Stimulated activated CD8-positive, alpha-beta memory T cell treated with anti-CD3 and anti-CD28 coated beads, Interleukin-2, amount 100 ng/mL, for 1 hour (primary cell): ENCODE data around the gene DNAJC17.

Experiments
- DNase-seq, 2 donors: peaks; one replicate each; pipeline ENCODE4 v3.0.0-alpha.2; 2020; ENCODE audit warnings: low read depth in 2 of 2

The DNAJC17 gene

GRCh38 chr15:40739854-40740253 is 67.4 kb downstream of the DNAJC17 start:
- no peak for DNase-seq

- no peak for DNase-seq
Observed at GRCh38 chr15:40739047-40739446, 68.2 kb downstream of the DNAJC17 start.

DNA sequence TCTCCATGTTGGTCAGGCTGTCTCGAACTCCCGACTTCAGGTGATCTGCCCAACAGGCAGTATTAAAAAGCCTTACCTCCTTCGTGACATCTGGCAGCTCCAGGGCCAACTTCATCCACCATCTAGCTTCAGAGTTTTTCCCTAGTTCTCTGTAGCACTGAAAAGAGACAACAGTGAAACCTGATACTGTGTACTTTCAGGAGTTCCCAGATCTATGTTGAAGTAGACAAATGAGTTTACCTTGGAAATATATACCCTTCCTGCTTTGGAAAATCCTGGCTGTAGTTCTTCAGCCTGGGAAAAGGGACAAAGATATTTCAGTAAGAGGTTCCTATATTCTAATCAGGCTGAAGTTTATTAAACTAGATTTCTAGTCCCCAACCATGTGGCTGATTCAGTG is 70.2 kb downstream of the DNAJC17 start:
- DNase-seq = no peak

DNA sequence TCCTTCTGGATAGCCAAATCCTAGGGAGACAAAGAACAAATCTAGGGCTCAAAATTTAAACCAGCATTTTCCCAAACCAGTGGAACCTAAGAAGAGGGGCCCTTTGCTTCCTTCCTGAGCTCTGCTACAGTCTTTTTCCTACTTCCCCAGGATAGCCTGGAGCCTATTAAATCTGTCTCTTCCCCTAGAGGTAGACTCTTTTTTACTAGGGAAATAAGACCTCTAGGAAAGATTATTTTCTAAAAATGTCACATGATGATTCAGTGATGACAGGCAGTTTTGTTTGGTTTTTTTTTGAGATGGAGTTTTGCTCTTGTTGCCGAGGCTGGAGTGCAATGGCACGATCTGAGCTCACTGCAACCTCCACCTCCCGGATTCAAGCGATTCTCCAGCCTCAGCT is 70.7 kb downstream of the DNAJC17 start:
- DNase-seq = no peak

GRCh38 chr15:40731034-40731433 is 76.2 kb downstream of the DNAJC17 start:
- no peak for DNase-seq

GRCh38 chr15:40723919-40724318 is 83.4 kb downstream of the DNAJC17 start:
- DNase-seq = no peak

DNA sequence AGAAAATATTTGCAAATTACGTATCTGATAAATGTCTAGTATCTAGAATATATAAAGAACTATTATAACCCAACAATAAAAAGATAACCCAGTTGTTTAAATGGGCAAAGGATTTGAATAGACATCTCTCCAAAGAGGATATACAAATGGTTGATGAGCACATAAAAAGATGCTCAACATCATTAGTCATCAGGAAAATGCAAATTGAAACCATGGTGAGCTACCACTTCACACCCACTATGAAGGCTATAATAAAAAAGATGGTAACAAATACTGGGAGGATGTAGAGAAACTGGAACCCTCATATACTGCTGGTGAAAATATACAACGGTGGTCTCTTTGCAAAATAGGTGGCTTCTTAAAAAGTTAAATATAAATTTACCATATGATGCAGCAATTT is 84.3 kb downstream of the DNAJC17 start:
- DNase-seq = no peak

DNA sequence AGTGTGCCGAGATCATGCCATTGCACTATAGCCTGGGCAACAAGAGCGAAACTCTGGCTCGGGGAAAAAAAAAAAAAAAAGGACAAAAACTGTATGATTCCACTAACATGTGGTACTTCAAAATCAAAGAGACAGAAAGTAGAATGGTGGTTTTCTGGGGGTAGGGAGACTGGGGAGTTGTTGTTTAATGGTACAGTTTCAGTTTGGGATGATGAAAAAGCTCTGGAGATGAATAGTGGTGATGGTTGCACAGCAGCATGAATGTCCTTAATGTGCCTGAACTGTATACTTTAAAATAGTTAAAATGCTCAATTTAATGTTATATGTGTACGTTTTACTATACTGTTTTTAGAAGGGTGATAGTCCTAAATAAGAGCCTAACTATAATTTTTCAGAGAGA is 84.9 kb downstream of the DNAJC17 start:
- DNase-seq = no peak

DNA sequence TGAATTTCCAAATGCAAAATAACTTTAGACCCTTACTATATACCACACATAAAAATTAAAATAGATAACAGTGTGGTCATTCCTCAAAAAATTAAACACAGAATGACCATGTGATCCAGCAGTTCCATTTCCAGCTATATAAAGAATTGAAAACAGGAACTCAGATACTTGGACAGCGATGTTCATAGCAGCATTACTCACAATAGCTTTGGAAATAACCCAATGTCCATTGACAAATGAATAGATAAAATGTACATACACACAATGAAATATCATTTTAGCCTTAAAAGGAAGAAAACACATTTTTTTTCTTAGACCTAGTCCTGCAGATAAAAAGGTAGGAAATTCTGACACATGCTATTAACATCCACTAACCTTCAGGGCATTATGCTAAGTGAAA is 85.6 kb downstream of the DNAJC17 start:
- DNase-seq = no peak

- no peak for DNase-seq
Observed at GRCh38 chr15:40716165-40716564, 91.1 kb downstream of the DNAJC17 start.
